Skeletal muscle satellite cell (primary cell): ENCODE results near the gene PGR.

Experiments used
- H3K27me3 ChIP-seq: 2 replicates; pipeline ENCODE4 v1.7.0; 2013; ENCODE audit warnings: low read length; ENCODE audit not compliant: control insufficient read depth, insufficient read depth
- H3K36me3 ChIP-seq: 2 replicates; pipeline ENCODE4 v1.7.0; 2013; ENCODE audit warnings: mild to moderate bottlenecking, control low read depth, low read length; ENCODE audit not compliant: insufficient read depth
- H3K4me1 ChIP-seq: 2 replicates; pipeline ENCODE4 v1.7.0; 2013; ENCODE audit warnings: low read length; ENCODE audit not compliant: control insufficient read depth, insufficient read depth
- H3K4me2 ChIP-seq: 2 replicates; pipeline ENCODE4 v1.7.0; 2013; ENCODE audit warnings: mild to moderate bottlenecking, low read length
- H3K4me3 ChIP-seq: 2 replicates; pipeline ENCODE4 v1.7.0; 2013; ENCODE audit warnings: low read length
- H3K9ac ChIP-seq: 2 replicates; pipeline ENCODE4 v1.7.0; 2013; ENCODE audit warnings: mild to moderate bottlenecking, low read depth, low read length, moderate library complexity
- H3K9me3 ChIP-seq: replicated peaks from 2 replicates; pipeline ENCODE4 v1.7.0; 2013; ENCODE audit warnings: mild to moderate bottlenecking, control low read depth, low read length

The PGR gene

DNA sequence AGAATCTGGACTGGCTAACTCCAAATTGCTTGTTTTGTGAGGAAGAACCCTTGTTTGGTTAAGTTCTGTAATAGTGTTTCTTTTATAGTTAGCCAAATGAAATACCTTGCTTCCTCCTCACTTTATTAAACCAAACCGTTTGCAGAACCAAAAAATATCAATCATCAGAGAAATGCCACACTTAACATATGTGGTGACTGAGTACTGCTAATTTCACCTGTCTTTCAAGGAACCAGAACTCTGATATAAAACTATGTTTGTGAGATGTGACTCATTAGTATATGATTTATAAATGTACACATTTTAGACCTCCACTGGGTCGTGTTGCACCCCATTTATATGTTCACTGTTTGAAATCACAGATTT lies 119.9 kb downstream of the PGR start:
- Histone ChIP-seq H3K9me3 (no peaks in the 10 kb centered on the region), H3K9ac (no peak overlapping the region), H3K36me3 (no peaks in the 10 kb centered on the region), H3K4me1 (no peaks in the 10 kb centered on the region), H3K4me3 (no peak overlapping the region), H3K27me3 (peaks cover 31% of the 10 kb centered on the region), H3K4me2 (no peak overlapping the region)

DNA sequence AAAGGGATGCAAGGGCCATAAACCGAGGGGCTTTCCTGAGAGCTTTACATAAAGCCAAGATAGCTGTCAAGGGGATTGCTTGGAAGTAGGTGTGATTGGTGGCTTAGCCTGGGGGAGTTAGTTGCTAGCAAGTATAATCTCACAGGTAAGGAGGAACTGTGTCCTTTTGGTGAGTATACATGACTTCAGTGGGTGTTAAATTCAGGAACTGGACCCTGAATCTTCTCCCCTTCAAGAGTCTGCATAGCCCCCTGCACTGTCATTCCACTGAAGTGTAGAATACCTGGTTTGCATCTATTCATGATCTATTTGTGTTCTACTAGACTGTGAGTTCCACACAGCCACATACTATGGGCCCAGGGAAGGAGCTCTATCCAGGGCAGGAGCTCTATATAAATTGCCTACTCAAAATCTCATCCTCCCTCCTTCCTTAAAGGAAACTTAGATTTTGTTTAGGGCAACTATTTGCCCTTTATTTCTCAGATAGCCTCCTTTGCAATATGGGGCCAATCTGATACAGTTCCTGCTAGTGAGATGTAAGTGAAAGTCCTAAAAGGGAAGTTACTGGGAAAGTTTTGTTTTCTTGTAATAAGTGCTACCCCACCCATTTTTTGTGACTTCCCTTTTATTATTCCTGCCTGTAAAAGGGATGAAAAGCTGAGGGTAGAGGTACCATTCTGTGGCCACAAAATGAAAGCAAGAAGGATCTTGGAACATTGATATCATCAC lies 120.5 kb downstream of the PGR start:
- Histone ChIP-seq H3K4me3 (no peak overlapping the region), H3K4me2 (no peak overlapping the region), H3K36me3 (no peaks in the 10 kb centered on the region)

DNA sequence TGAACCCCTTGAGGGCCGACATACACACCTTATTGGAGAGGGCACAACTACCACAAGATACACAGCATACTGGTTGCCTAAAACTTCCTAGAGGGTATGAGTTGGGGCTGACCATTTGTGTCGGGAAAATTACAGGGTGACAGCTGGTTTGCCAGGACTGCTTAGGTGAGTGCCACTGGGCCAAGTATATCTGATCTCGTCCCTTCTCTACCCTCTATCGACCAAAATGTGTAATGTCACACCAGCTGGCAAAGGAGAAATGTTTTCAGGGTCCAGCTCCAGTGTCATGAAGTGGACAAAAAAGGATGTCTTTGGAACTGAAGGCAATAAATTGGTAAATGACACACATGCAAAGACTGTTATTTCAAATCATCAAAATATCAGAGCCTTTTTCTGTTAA lies 126.1 kb downstream of the PGR start:
- Histone ChIP-seq H3K27me3 (peaks cover 8% of the 10 kb centered on the region), H3K4me2 (no peak overlapping the region), H3K36me3 (no peaks in the 10 kb centered on the region), H3K9me3 (no peaks in the 10 kb centered on the region), H3K9ac (no peak overlapping the region), H3K4me3 (no peak overlapping the region), H3K4me1 (no peaks in the 10 kb centered on the region)

More for the DNA sequence above, 120.5 kb downstream of the PGR start:
- Histone ChIP-seq H3K9me3 (no peaks in the 10 kb centered on the region), H3K9ac (no peak overlapping the region), H3K4me1 (no peaks in the 10 kb centered on the region), H3K27me3 (peaks cover 31% of the 10 kb centered on the region)

DNA sequence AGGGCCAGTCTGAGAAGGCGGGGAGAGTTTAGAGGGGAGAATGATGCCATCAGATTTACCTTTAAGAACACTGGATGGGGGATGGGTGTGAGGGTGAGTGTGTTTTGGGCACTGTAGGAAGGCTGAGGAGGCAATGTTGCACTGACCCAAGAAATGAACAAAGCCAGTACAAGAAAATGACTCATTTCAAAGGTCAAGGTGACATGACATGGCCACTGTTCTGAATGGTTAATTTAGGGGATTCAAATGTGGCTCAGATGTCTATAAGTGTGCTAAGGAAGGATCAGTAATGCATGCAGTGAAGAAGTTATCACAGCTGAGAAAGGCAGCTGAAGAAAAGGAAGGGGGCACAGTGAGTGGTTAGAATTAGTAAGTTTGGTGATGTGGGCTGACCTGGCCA lies 129.9 kb downstream of the PGR start:
- Histone ChIP-seq H3K36me3 (no peaks in the 10 kb centered on the region), H3K4me1 (no peaks in the 10 kb centered on the region), H3K27me3 (no peaks in the 10 kb centered on the region), H3K9ac (no peak overlapping the region), H3K9me3 (no peaks in the 10 kb centered on the region), H3K4me3 (no peak overlapping the region), H3K4me2 (no peak overlapping the region)

DNA sequence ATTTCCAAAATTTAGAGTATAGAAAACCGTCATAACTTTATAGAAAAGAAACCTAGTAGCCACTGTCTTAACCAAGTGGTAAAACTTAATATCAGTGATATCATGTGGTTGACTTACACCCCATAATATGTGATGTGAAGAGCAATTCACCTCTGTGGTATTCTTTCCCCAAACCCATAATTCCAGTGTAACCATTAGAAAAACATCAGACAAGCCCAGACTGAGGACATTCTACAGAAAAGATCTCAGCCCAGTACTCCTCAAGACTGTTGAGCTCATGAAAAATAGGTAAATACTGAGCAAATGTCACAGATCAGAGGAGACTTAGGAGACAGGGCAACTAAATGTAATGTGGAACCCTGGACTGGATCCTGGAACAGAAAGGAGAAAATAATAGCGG lies 134.6 kb downstream of the PGR start:
- no peak overlapping the region for H3K4me3 ChIP-seq
- no peak overlapping the region for H3K9ac ChIP-seq

DNA sequence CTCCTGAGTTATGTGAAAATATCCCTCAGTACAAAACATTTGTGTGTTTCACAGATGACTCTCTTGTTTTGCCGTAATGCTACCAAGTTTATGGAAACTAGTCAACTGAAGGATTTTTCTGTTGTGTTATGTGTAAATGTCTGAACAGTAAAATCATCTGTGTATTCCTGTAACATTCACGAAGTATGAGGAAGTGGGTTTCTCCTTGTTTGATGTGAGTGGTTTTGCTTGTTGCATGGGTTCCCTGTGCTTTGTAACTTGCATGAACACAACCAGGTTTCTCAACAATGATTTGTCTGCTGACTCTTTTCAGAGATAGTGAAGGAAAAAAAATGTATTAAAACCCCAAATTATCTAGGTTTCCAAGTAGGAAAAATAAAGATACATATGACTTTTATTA lies 138.1 kb downstream of the PGR start:
- Histone ChIP-seq H3K4me3 (no peak overlapping the region), H3K4me2 (no peak overlapping the region), H3K4me1 (no peaks in the 10 kb centered on the region), H3K9me3 (no peaks in the 10 kb centered on the region), H3K27me3 (no peaks in the 10 kb centered on the region), H3K9ac (no peak overlapping the region), H3K36me3 (no peaks in the 10 kb centered on the region)

More for the DNA sequence above, 134.6 kb downstream of the PGR start:
- no peaks in the 10 kb centered on the region for H3K36me3 ChIP-seq
- no peaks in the 10 kb centered on the region for H3K9me3 ChIP-seq
- no peaks in the 10 kb centered on the region for H3K27me3 ChIP-seq
- no peaks in the 10 kb centered on the region for H3K4me1 ChIP-seq
- H3K4me2 ChIP-seq = no peak overlapping the region

DNA sequence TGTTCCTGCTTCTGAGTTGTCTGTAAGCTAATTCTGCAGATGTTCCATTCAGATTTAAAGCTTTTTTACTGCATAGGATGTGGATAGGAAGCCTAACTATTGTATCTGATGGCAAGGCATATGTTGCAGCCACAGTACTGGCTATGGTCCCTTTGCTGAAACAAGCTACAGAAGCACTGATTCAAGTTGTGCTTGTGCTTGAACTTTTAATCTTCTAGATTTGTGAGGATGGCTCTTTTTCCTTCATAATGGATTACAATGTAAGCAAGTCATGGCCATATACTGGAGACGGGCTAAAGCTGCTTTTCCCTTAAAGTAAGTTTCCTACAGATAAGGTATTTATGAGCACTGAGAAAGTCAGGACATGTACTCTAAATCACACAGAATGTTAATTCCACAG lies 138.7 kb downstream of the PGR start:
- H3K27me3 ChIP-seq = no peaks in the 10 kb centered on the region
- H3K9ac ChIP-seq = no peak overlapping the region
- no peaks in the 10 kb centered on the region for H3K4me1 ChIP-seq
- H3K4me2 ChIP-seq = no peak overlapping the region
- H3K36me3 ChIP-seq = no peaks in the 10 kb centered on the region
- H3K4me3 ChIP-seq = no peak overlapping the region
- no peaks in the 10 kb centered on the region for H3K9me3 ChIP-seq

DNA sequence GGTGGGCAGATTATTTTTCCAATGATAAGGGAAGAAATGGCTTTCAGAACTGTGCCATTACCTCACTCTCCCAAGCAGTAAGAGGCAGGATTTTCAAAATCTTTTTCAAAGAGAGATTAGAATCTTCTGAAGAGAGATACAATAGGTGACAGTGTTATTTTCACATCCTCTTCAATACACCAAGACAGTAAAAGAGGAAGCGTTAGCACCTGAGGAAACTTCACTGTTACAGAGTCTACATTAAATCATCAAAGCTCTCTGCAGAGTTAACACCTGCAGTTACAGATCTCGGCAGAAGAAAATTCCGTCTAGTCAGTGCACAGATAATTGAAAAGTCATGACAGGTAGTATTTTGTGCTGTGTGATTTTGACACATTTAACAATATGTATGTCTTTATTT lies 144.9 kb downstream of the PGR start:
- H3K9me3 ChIP-seq = no peaks in the 10 kb centered on the region
- no peak overlapping the region for H3K9ac ChIP-seq
- no peaks in the 10 kb centered on the region for H3K27me3 ChIP-seq
- no peaks in the 10 kb centered on the region for H3K36me3 ChIP-seq
- no peak overlapping the region for H3K4me2 ChIP-seq
- H3K4me1 ChIP-seq = no peaks in the 10 kb centered on the region
- no peak overlapping the region for H3K4me3 ChIP-seq

DNA sequence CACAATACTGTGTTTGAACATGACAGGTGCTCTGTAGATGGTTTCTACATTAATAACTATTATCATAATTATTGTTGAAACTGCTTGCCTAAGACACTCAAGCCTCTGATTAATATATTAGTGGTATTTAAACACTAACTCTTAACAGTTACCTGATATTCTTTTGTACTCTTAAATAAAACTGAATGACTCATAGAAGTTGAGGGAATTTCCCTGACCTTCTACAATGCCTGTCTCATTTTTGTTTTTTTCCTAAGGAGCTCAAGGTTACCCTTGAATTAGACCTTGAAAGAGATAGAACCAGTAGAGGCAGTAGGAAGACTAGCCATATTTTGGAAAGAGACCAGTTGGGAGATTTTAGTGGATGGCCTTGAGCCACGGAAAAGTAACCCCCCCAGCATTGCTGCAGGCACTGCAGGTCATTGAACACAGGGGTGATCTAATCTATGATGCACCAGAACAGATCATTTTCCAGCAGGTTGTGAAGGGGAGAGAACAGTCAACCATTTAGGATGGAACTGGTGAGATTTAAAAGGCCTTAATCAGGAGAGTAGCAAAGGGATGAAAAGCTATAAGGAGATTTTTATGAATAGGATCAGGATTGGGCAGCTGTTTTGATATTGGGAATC lies 148.3 kb downstream of the PGR start:
- Histone ChIP-seq H3K27me3 (no peaks in the 10 kb centered on the region), H3K4me1 (no peaks in the 10 kb centered on the region), H3K9ac (no peak overlapping the region), H3K9me3 (no peaks in the 10 kb centered on the region), H3K4me2 (no peak overlapping the region), H3K4me3 (no peak overlapping the region), H3K36me3 (peaks cover 6% of the 10 kb centered on the region)

DNA sequence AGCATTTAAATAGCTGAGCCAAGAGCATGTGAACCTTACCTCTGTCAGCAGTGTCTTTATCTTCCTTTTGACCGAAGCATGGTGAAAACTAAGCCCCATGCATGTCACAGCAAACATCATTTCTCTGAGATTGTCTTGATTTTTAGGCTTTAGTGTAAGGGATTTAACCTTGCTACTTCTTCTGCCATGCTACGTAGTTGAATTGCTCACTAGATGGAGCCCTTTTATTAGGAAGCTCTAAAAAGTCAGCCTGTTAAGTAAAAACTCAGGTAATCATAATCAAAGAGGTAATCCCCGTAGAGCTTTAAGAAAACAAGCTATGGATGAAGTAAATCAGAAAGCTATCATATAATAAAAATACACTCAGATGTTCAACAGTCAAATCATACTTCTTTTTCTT lies 149.5 kb downstream of the PGR start:
- Histone ChIP-seq H3K9me3 (no peaks in the 10 kb centered on the region), H3K4me1 (no peaks in the 10 kb centered on the region), H3K4me2 (no peak overlapping the region), H3K27me3 (no peaks in the 10 kb centered on the region), H3K9ac (no peak overlapping the region), H3K4me3 (no peak overlapping the region), H3K36me3 (peaks cover 8% of the 10 kb centered on the region)
